NCI-H460 (cell line): ENCODE results near the gene SEPTIN5. TPM values are rescaled to one million over a fixed set of nuclear protein-coding genes. Genes with fewer than 3 reads are reported as not detected.

Experiments
- DNase-seq: peaks from one replicate; pipeline ENCODE4 v3.0.0-alpha.2; 2016; ENCODE audit warnings: low read depth; ENCODE audit errors: extremely low read depth
- total RNA-seq: library from RNA; depleted of rRNA; stranded (reverse); fragments of >200 nt; shearing (Covaris generic); gene quantifications from 2 replicates; pipeline ENCODE4 v1.2.3, GENCODE V29; 2014

The SEPTIN5 gene
- total RNA-seq, 1 experiment from 2014 or later, result 17.4 TPM

GRCh38 chr22:19757985-19758895 lies 43.9 kb downstream of the SEPTIN5 start:
- DNase-seq, result no peak

- DNase-seq, result no peak
These were observed 44.7 kb downstream of the SEPTIN5 start for GRCh38 chr22:19758896-19759426.

- no peak for DNase-seq
These were observed 45.2 kb downstream of the SEPTIN5 start for GRCh38 chr22:19759427-19760057.

- no peak for DNase-seq
These were observed 46.0 kb downstream of the SEPTIN5 start, which contains the start of gene TBX1 for GRCh38 chr22:19760058-19760950. TBX1 (plus strand) TSS chr22:19760778; CDS start chr22:19760844, 66 bp downstream.

GRCh38 chr22:19760951-19761724 lies 46.8 kb downstream of the SEPTIN5 start:
- DNase-seq, result no peak

GRCh38 chr22:19761725-19762567 lies 47.6 kb downstream of the SEPTIN5 start:
- no peak for DNase-seq

GRCh38 chr22:19762568-19763457 lies 48.5 kb downstream of the SEPTIN5 start:
- DNase-seq, result no peak

- DNase-seq, result no peak
These were observed 49.4 kb downstream of the SEPTIN5 start for GRCh38 chr22:19763458-19764298.

GRCh38 chr22:19764299-19764593 lies 49.9 kb downstream of the SEPTIN5 start:
- no peak for DNase-seq

GRCh38 chr22:19764636-19765476 lies 50.6 kb downstream of the SEPTIN5 start:
- no peak for DNase-seq

- DNase-seq, result no peak
These were observed 51.4 kb downstream of the SEPTIN5 start for GRCh38 chr22:19765477-19766239.

- DNase-seq, result no peak
These were observed 51.9 kb downstream of the SEPTIN5 start for GRCh38 chr22:19766240-19766510.

- DNase-seq, result no peak
These were observed 52.5 kb downstream of the SEPTIN5 start for GRCh38 chr22:19766511-19767426.

GRCh38 chr22:19767427-19768341 lies 53.4 kb downstream of the SEPTIN5 start:
- no peak for DNase-seq
